GM23248 (cell line): Measurements from ENCODE around the gene U2AF1L4. TPM values are rescaled to one million over a fixed set of nuclear protein-coding genes. Genes with fewer than 3 reads are reported as not detected.

Source experiments
- DNase-seq: peaks from one replicate; pipeline ENCODE4 v3.0.0-alpha.2; 2015
- H2AFZ ChIP-seq: fragments of 200-600 bp; sonication (generic); 2 replicates; pipeline ENCODE4 v1.6.1; 2016; ENCODE audit warnings: antibody characterized with exemption
- H3F3A ChIP-seq: fragments of 200-600 bp; sonication (generic); 2 replicates; pipeline ENCODE4 v1.6.1; 2016; ENCODE audit warnings: mild to moderate bottlenecking, antibody characterized with exemption, mixed run types; ENCODE audit not compliant: insufficient read depth
- H3K27ac ChIP-seq: fragments of 200-600 bp; sonication (generic); 2 replicates; pipeline ENCODE4 v1.5.1; 2016; ENCODE audit warnings: mild to moderate bottlenecking
- H3K27me3 ChIP-seq: fragments of 200-600 bp; sonication (generic); replicated peaks from 2 replicates; pipeline ENCODE4 v1.6.1; 2016; ENCODE audit warnings: mild to moderate bottlenecking; ENCODE audit not compliant: insufficient read depth
- H3K36me3 ChIP-seq: fragments of 200-600 bp; sonication (generic); 2 replicates; pipeline ENCODE4 v1.6.1; 2016; ENCODE audit warnings: low read depth, mild to moderate bottlenecking
- H3K4me1 ChIP-seq: fragments of 200-600 bp; sonication (generic); 2 replicates; pipeline ENCODE4 v1.6.1; 2016; ENCODE audit warnings: mild to moderate bottlenecking; ENCODE audit not compliant: insufficient read depth
- H3K4me2 ChIP-seq: fragments of 200-600 bp; sonication (generic); one replicate; pipeline ENCODE4 v1.6.1; 2016; ENCODE audit warnings: mild to moderate bottlenecking; ENCODE audit not compliant: unreplicated experiment
- H3K4me3 ChIP-seq: fragments of 200-600 bp; sonication (generic); 2 replicates; pipeline ENCODE4 v1.5.1; 2016; ENCODE audit warnings: mild to moderate bottlenecking
- H3K79me2 ChIP-seq: fragments of 200-600 bp; sonication (generic); 2 replicates; pipeline ENCODE4 v1.6.1; 2016; ENCODE audit warnings: mild to moderate bottlenecking; ENCODE audit not compliant: insufficient read depth
- H3K9ac ChIP-seq: fragments of 200-600 bp; sonication (generic); 2 replicates; pipeline ENCODE4 v1.6.1; 2016; ENCODE audit warnings: mild to moderate bottlenecking
- H3K9me2 ChIP-seq: fragments of 200-600 bp; sonication (generic); 2 replicates; pipeline ENCODE4 v1.6.1; 2016; ENCODE audit warnings: mixed run types, mild to moderate bottlenecking, moderate library complexity; ENCODE audit not compliant: insufficient read depth
- H3K9me3 ChIP-seq: fragments of 200-600 bp; sonication (generic); one replicate; pipeline ENCODE4 v1.6.1; 2017; ENCODE audit warnings: low read depth
- H4K20me1 ChIP-seq: fragments of 200-600 bp; sonication (generic); 2 replicates; pipeline ENCODE4 v1.6.0; 2016; ENCODE audit not compliant: insufficient read depth
- EZH2 ChIP-seq: fragments of 200-600 bp; sonication (generic); IDR thresholded peaks from 2 replicates; pipeline ENCODE4 v1.6.1; 2018; ENCODE audit warnings: antibody characterized with exemption, mild to moderate bottlenecking; ENCODE audit not compliant: insufficient read depth, poor library complexity, severe bottlenecking
- EZH2phosphoT487 ChIP-seq: fragments of 200-600 bp; sonication (generic); IDR thresholded peaks from 2 replicates; pipeline ENCODE4 v1.6.1; 2018; ENCODE audit warnings: antibody characterized with exemption, moderate library complexity, mild to moderate bottlenecking, low read depth; ENCODE audit not compliant: insufficient read depth
- WGBS, 2 experiments: methylation state at CpG; one replicate each; pipeline ENCODE4 v1.1.6; 2015 to 2017; ENCODE audit warnings: low lambda C conversion rate in 2 of 2, low coverage in 1 of 2; ENCODE audit errors: missing lambda C conversion rate in 2 of 2; 5-methylcytosine and 5-hydroxymethylcytosine counted together
- in situ Hi-C: fragments of 300-500 bp; cut with MboI; formaldehyde crosslinking; loops from 2 replicates; pipeline ENCODE4 v1.15.0; 2020
- polyA plus RNA-seq: library from polyadenylated mRNA; unstranded; fragments of >200 nt; fragmentation: Nextera tagmentation; extraction: Ambion mirVana; gene quantifications from 2 replicates; pipeline ENCODE4 v1.2.1, GENCODE V29; 2016
- total RNA-seq: library from RNA; depleted of rRNA; stranded (reverse); fragments of >200 nt; shearing (Covaris generic); gene quantifications from 2 replicates; pipeline ENCODE4 v1.2.3, GENCODE V29; 2014

Gene U2AF1L4
- total and polyA plus RNA-seq, 2 experiments from 2014 or later: 18.8 to 25.3 TPM

GRCh38 chr19:35767288-35768081, 22.3 kb upstream of the U2AF1L4 start:
- Histone ChIP-seq H2AFZ (no peak overlapping the region), H3K9ac (no peak overlapping the region), H3K4me1 (no peaks in the 10 kb centered on the region), H3K27me3 (no peaks in the 10 kb centered on the region), H3K36me3 (no peaks in the 10 kb centered on the region; the same call in 1 of the 2 replicates), H3K79me2 (no peaks in the 10 kb centered on the region), H3K9me3 (no peaks in the 10 kb centered on the region), H3K9me2 (no peaks in the 10 kb centered on the region), H3K4me2 (no peak overlapping the region), H3F3A (peaks cover 3% of the 10 kb centered on the region), H4K20me1 (no peaks in the 10 kb centered on the region), H3K4me3 (no peak overlapping the region), H3K27ac (no peak overlapping the region)
- DNase-seq: no peak
- no peak for TF ChIP-seq EZH2phosphoT487
- no peak for TF ChIP-seq EZH2
- in situ Hi-C loops: no loop called here
- 85 to 95% methylated on average over 15 to 34 of the region's 34 CpGs for WGBS, 2 experiments

- H3K27ac ChIP-seq: no peak overlapping the region
- H3K9me3 ChIP-seq: no peaks in the 10 kb centered on the region
- H2AFZ ChIP-seq: no peak overlapping the region
- no peak overlapping the region for H3K9ac ChIP-seq
- no peaks in the 10 kb centered on the region for H4K20me1 ChIP-seq
- peaks cover 5% of the 10 kb centered on the region; the same call in 1 of the 2 replicates for H3K36me3 ChIP-seq
- H3F3A ChIP-seq: no peaks in the 10 kb centered on the region
- no peaks in the 10 kb centered on the region for H3K4me1 ChIP-seq
- H3K79me2 ChIP-seq: no peaks in the 10 kb centered on the region
- no peaks in the 10 kb centered on the region for H3K9me2 ChIP-seq
- 85 to 92% methylated on average over 5 to 11 of the region's 11 CpGs for WGBS, 2 experiments
- H3K4me3 ChIP-seq: no peak overlapping the region
- in situ Hi-C loops: no loop called here
- no peak for TF ChIP-seq EZH2
- no peak for TF ChIP-seq EZH2phosphoT487
- DNase-seq: no peak
- no peak overlapping the region for H3K4me2 ChIP-seq
- no peaks in the 10 kb centered on the region for H3K27me3 ChIP-seq
Observed at GRCh38 chr19:35766571-35767104, 21.4 kb upstream of the U2AF1L4 start.

GRCh38 chr19:35764432-35765315, 19.5 kb upstream of the U2AF1L4 start:
- TF ChIP-seq EZH2phosphoT487 (no peak), EZH2 (no peak)
- in situ Hi-C loops: no loop called here
- WGBS, 2 experiments: 87 to 92% methylated on average over 15 to 17 of the region's 17 CpGs

GRCh38 chr19:35760711-35761349, 15.6 kb upstream of the U2AF1L4 start:
- H3K9ac ChIP-seq: no peak overlapping the region
- H3K9me2 ChIP-seq: no peaks in the 10 kb centered on the region
- DNase-seq: no peak
- H2AFZ ChIP-seq: no peak overlapping the region
- H3K36me3 ChIP-seq: peaks cover 10% of the 10 kb centered on the region; the same call in 1 of the 2 replicates
- H3K4me1 ChIP-seq: peaks cover 16% of the 10 kb centered on the region
- peaks cover 3% of the 10 kb centered on the region; the same call in 1 of the 2 replicates for H3F3A ChIP-seq
- no peak for TF ChIP-seq EZH2phosphoT487
- no peak overlapping the region for H3K27ac ChIP-seq
- H3K79me2 ChIP-seq: peaks cover 31% of the 10 kb centered on the region
- 85 to 93% methylated on average over 4 of the region's 4 CpGs for WGBS, 2 experiments
- in situ Hi-C loops: no loop called here
- no peak overlapping the region for H3K4me3 ChIP-seq
- H3K27me3 ChIP-seq: no peaks in the 10 kb centered on the region
- no peak overlapping the region for H3K4me2 ChIP-seq
- no peaks in the 10 kb centered on the region for H3K9me3 ChIP-seq
- no peaks in the 10 kb centered on the region for H4K20me1 ChIP-seq

More at GRCh38 chr19:35764432-35765315, 19.5 kb upstream of the U2AF1L4 start:
- Histone ChIP-seq H2AFZ (no peak overlapping the region), H3K36me3 (peaks cover 10% of the 10 kb centered on the region; the same call in 1 of the 2 replicates), H3K4me1 (no peaks in the 10 kb centered on the region), H3K9ac (no peak overlapping the region), H3K9me2 (no peaks in the 10 kb centered on the region), H3K79me2 (peaks cover 18% of the 10 kb centered on the region), H4K20me1 (no peaks in the 10 kb centered on the region), H3K4me3 (no peak overlapping the region), H3K9me3 (no peaks in the 10 kb centered on the region), H3K27ac (no peak overlapping the region), H3F3A (no peaks in the 10 kb centered on the region), H3K27me3 (no peaks in the 10 kb centered on the region), H3K4me2 (no peak overlapping the region)
- no peak for DNase-seq
